ENCODE measurements around the gene LCN6. TPM values are rescaled to one million over a fixed set of nuclear protein-coding genes. Genes with fewer than 3 reads are reported as not detected.
"Not testable (repeated sequence)": the region's sequence is repeated elsewhere in the genome, so short reads cannot be mapped to it uniquely, and the experiment has no call there.

Gene LCN6
- total RNA-seq, 4 donors from 2014 or later, result 4.0 to 8.3 (median 5.9) TPM

DNA sequence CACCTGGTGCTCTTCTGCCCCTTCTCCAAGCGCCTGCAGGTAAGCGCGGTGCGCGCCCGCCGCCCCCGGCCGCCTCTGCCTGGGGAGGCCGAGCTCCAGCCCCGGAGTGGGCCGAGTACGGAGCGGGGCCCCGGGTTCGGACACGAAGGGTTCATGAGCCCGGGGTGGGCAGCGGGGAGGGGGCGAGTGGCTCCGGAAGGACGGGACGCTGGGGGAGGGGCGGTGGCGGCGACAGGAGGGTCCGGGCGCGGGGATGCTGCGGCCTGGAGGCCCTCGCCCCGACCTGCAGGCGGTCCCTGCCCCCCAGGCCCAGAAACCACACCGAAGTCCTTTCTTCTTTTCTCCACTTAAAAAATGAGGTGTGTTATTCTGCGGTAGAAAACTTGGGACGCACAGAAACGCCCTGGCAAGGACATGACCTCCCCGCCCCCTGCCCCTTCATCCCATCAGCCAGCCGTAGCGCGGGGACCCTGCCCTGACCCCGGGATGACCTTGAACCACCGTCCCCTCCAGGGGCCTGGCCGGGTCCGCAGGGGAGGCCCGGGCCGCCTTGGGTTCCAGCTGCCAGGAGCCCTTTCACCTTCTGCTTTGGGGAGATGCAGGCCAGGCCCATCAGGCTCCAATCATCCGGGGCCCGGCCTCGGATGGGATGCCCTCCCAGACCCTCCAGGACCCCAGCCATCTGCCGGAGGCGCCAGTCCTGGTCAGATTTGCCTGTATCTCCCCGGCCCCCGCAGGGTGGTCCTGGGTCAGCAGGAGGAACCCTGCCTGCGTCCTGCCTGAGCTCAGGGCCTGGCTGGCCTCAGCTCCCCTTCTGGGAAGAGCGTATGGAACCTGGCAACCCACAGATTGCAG is 35.4 kb downstream of the LCN6 start:
- Histone ChIP-seq H3K4me3 (peak overlapping the region; percentile 53), H3K27ac (peak overlapping the region; percentile 11), H3K9me3 (no peaks in the 10 kb centered on the region), H3K36me3 (no peaks in the 10 kb centered on the region), H3K4me1 (peaks cover 25% of the 10 kb centered on the region), H3K27me3 (peaks cover 26% of the 10 kb centered on the region)
- DNase-seq (ENCODE audit: low spot score in 2 of 2), result no peak
- 11% methylated on average over 12 of the region's 56 CpGs for WGBS
- TF ChIP-seq CTCF (IDR thresholded peaks at IDR 0.05) (no peak), POLR2A (IDR thresholded peaks at IDR 0.05) (no peak), EP300 (IDR thresholded peaks at IDR 0.05) (no peak)

- no peaks in the 10 kb centered on the region for H3K9me3 ChIP-seq
- DNase-seq (ENCODE audit: low spot score in 2 of 2), result no peak
- peaks cover 25% of the 10 kb centered on the region for H3K4me1 ChIP-seq
- no peaks in the 10 kb centered on the region for H3K36me3 ChIP-seq
- H3K27ac ChIP-seq, result peak within 1 kb of the TSS; percentile 11
- peaks cover 26% of the 10 kb centered on the region for H3K27me3 ChIP-seq
- peak within 1 kb of the TSS; percentile 53 for H3K4me3 ChIP-seq
- WGBS, result 13% methylated on average over 15 of the region's 119 CpGs
- TF ChIP-seq EP300 (IDR thresholded peaks at IDR 0.05) (no peak), CTCF (IDR thresholded peaks at IDR 0.05) (no peak), POLR2A (IDR thresholded peaks at IDR 0.05) (no peak), POLR2AphosphoS5 (IDR thresholded peaks at IDR 0.05) (no peak)
These were observed 36.3 kb downstream of the LCN6 start, which contains the start of gene DIPK1B for GRCh38 chr9:136711751-136712689. Gene DIPK1B, plus strand, starts transcription at chr9:136712572. Its CDS starts 94 bp downstream, at chr9:136712666.

- 13% methylated on average over 4 of the region's 4 CpGs for WGBS
- not testable (repeated sequence) for H3K4me3 ChIP-seq
- peaks cover 26% of the 10 kb centered on the region for H3K27me3 ChIP-seq
These were observed 37.1 kb downstream of the LCN6 start for GRCh38 chr9:136711219-136711648.

DNA sequence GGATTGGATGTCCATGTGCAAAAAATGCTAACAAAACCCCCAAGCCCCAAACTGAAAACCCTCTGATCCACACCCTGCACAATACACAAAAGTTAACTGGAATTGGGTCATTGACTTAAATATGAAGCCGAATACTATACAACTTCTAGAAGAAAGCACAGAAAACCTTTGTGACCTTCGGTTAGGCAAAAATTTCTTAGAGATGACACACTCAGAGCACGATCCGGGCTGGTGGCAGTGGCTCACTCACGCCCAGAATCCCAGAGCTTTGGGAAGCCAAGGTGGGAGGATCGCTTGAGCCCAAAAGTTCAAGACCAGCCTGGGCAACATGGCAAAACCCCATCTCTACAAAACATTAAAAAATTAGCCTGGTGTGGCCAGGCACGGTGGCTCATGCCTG is 37.8 kb downstream of the LCN6 start:
- WGBS, result 74% methylated on average over 7 of the region's 7 CpGs
- Histone ChIP-seq H3K27ac (no peak overlapping the region), H3K27me3 (peaks cover 26% of the 10 kb centered on the region), H3K36me3 (no peaks in the 10 kb centered on the region), H3K4me3 (no peak overlapping the region), H3K9me3 (no peaks in the 10 kb centered on the region), H3K4me1 (peaks cover 25% of the 10 kb centered on the region)
- no peak for DNase-seq (ENCODE audit: low spot score in 2 of 2)
- TF ChIP-seq CTCF (IDR thresholded peaks at IDR 0.05), result no peak

More at GRCh38 chr9:136711219-136711648, 37.1 kb downstream of the LCN6 start:
- H3K36me3 ChIP-seq; H3K27ac ChIP-seq; DNase-seq (ENCODE audit: low spot score in 2 of 2); H3K9me3 ChIP-seq: not testable (repeated sequence)
- H3K4me1 ChIP-seq, result peaks cover 25% of the 10 kb centered on the region

GRCh38 chr9:136709454-136710109 is 38.7 kb downstream of the LCN6 start:
- no peak for DNase-seq (ENCODE audit: low spot score in 2 of 2)
- peaks cover 24% of the 10 kb centered on the region for H3K4me1 ChIP-seq
- no peaks in the 10 kb centered on the region for H3K36me3 ChIP-seq
- no peak overlapping the region for H3K4me3 ChIP-seq
- WGBS, result 83% methylated on average over 19 of the region's 24 CpGs
- no peak overlapping the region for H3K27ac ChIP-seq
- H3K9me3 ChIP-seq, result no peaks in the 10 kb centered on the region
- TF ChIP-seq POLR2A (IDR thresholded peaks at IDR 0.05) (no peak), CTCF (IDR thresholded peaks at IDR 0.05) (no peak), EP300 (IDR thresholded peaks at IDR 0.05) (no peak), POLR2AphosphoS5 (IDR thresholded peaks at IDR 0.05) (no peak)
- H3K27me3 ChIP-seq, result peaks cover 22% of the 10 kb centered on the region

Data from suprapubic skin (tissue), 4 donors.